Loucy (cell line): ENCODE data around the gene OR2T4.

Experiments
- H2AFZ ChIP-seq: fragments of 200-600 bp; sonication (generic); 2 replicates; pipeline ENCODE4 v1.6.0; 2016; ENCODE audit warnings: antibody characterized with exemption, mild to moderate bottlenecking, low read length, moderate library complexity
- H3F3A ChIP-seq: fragments of 200-600 bp; 2 replicates; pipeline ENCODE4 v1.6.0; 2016; ENCODE audit warnings: antibody characterized with exemption, low read depth, mild to moderate bottlenecking
- H3K27me3 ChIP-seq: fragments of 200-600 bp; sonication (generic); 2 replicates; pipeline ENCODE4 v1.6.1; 2014; ENCODE audit warnings: low read length, mild to moderate bottlenecking; ENCODE audit not compliant: insufficient read depth, poor library complexity, severe bottlenecking
- H3K36me3 ChIP-seq: fragments of 200-600 bp; sonication (generic); 2 replicates; pipeline ENCODE4 v1.6.1; 2016; ENCODE audit warnings: low read length; ENCODE audit not compliant: insufficient read depth
- H3K4me1 ChIP-seq: fragments of 200-600 bp; sonication (generic); 2 replicates; pipeline ENCODE4 v1.5.1; 2014; ENCODE audit warnings: low read length, mild to moderate bottlenecking; ENCODE audit not compliant: insufficient read depth, poor library complexity, severe bottlenecking
- H3K4me2 ChIP-seq: fragments of 200-600 bp; sonication (generic); 2 replicates; pipeline ENCODE4 v1.6.0; 2014; ENCODE audit warnings: antibody characterized with exemption, low read length, low read depth, mild to moderate bottlenecking; ENCODE audit not compliant: poor library complexity, severe bottlenecking
- H3K4me3 ChIP-seq: fragments of 200-600 bp; sonication (generic); 2 replicates; pipeline ENCODE4 v1.5.1; 2014; ENCODE audit warnings: low read length, mild to moderate bottlenecking, mixed read lengths; ENCODE audit not compliant: poor library complexity, severe bottlenecking
- H3K79me2 ChIP-seq: fragments of 200-600 bp; sonication (generic); 2 replicates; pipeline ENCODE4 v1.6.1; 2014; ENCODE audit warnings: low read length; ENCODE audit not compliant: insufficient read depth
- H3K9ac ChIP-seq: fragments of 200-600 bp; sonication (generic); 2 replicates; pipeline ENCODE4 v1.6.0; 2014; ENCODE audit warnings: mild to moderate bottlenecking, low read depth, low read length, moderate library complexity; ENCODE audit not compliant: poor library complexity, severe bottlenecking
- H3K9me2 ChIP-seq: fragments of 200-600 bp; sonication (generic); replicated peaks from 2 replicates; pipeline ENCODE4 v1.6.1; 2016; ENCODE audit warnings: low read depth, low read length, mixed read lengths
- H3K9me3 ChIP-seq: fragments of 200-600 bp; sonication (generic); 2 replicates; pipeline ENCODE4 v1.6.1; 2014; ENCODE audit warnings: mild to moderate bottlenecking, antibody characterized with exemption, low read length, low read depth; ENCODE audit not compliant: insufficient read depth
- H4K20me1 ChIP-seq: fragments of 200-600 bp; sonication (generic); 2 replicates; pipeline ENCODE4 v1.6.0; 2014; ENCODE audit warnings: antibody characterized with exemption, low read length, mild to moderate bottlenecking; ENCODE audit not compliant: insufficient read depth, poor library complexity, severe bottlenecking
- EZH2phosphoT487 ChIP-seq: fragments of 200-600 bp; IDR thresholded peaks from 2 replicates; pipeline ENCODE4 v1.6.1; 2018; ENCODE audit warnings: antibody characterized with exemption, mild to moderate bottlenecking, moderate library complexity, borderline replicate concordance
- TF ChIP-seq, protein P1 (sequence below): fragments of 200-600 bp; sonication (generic); conservative IDR thresholded peaks from 2 replicates; pipeline ENCODE4 v1.5.1; 2014; ENCODE audit warnings: mild to moderate bottlenecking, antibody characterized with exemption, low read length

The OR2T4 gene

DNA sequence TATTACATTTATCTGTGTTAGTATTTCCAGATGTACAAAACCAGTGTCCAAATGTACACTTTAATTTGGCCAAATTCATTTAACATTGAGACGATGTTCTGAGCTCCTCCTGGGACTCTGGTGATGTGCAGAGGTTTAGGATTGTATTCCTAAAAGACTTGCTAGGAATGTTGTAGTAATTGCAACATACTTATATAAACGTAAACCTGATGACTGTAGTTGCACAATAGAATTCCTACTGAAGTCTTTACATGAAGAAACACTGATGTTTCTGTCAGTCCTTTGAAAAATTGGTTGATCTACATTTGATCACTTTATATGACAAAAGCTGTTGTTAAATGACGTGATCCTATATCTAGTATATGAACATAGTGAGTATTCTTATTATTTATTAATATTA, 18.0 kb upstream of the OR2T4 start:
- Histone ChIP-seq H2AFZ (no peak overlapping the region), H3K9me2 (no peaks in the 10 kb centered on the region), H3K4me3 (no peak overlapping the region), H3K79me2 (no peaks in the 10 kb centered on the region), H3K27me3 (no peaks in the 10 kb centered on the region), H3K9me3 (no peaks in the 10 kb centered on the region), H4K20me1 (no peaks in the 10 kb centered on the region), H3K36me3 (no peaks in the 10 kb centered on the region), H3K9ac (no peak overlapping the region), H3K4me1 (no peaks in the 10 kb centered on the region), H3K4me2 (no peak overlapping the region), H3F3A (no peaks in the 10 kb centered on the region)
- TF ChIP-seq EZH2phosphoT487 = no peak
- TF ChIP-seq, protein P1, sequence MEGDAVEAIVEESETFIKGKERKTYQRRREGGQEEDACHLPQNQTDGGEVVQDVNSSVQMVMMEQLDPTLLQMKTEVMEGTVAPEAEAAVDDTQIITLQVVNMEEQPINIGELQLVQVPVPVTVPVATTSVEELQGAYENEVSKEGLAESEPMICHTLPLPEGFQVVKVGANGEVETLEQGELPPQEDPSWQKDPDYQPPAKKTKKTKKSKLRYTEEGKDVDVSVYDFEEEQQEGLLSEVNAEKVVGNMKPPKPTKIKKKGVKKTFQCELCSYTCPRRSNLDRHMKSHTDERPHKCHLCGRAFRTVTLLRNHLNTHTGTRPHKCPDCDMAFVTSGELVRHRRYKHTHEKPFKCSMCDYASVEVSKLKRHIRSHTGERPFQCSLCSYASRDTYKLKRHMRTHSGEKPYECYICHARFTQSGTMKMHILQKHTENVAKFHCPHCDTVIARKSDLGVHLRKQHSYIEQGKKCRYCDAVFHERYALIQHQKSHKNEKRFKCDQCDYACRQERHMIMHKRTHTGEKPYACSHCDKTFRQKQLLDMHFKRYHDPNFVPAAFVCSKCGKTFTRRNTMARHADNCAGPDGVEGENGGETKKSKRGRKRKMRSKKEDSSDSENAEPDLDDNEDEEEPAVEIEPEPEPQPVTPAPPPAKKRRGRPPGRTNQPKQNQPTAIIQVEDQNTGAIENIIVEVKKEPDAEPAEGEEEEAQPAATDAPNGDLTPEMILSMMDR = no peak

- Histone ChIP-seq H3K9me2 (no peaks in the 10 kb centered on the region), H3K9ac (no peak within 1 kb of the TSS), H4K20me1 (no peaks in the 10 kb centered on the region), H3K4me3 (no peak within 1 kb of the TSS), H3K79me2 (no peaks in the 10 kb centered on the region), H3F3A (no peaks in the 10 kb centered on the region), H2AFZ (no peak within 1 kb of the TSS), H3K4me1 (no peaks in the 10 kb centered on the region), H3K4me2 (no peak within 1 kb of the TSS), H3K27me3 (no peaks in the 10 kb centered on the region), H3K9me3 (no peaks in the 10 kb centered on the region), H3K36me3 (no peaks in the 10 kb centered on the region)
- no peak for TF ChIP-seq EZH2phosphoT487
- TF ChIP-seq, protein P1 = no peak
Measured at GRCh38 chr1:248348475-248348874, 13.0 kb upstream of the OR2T4 start, which contains the start of gene OR14C36. TSS of gene OR14C36 (plus strand) at chr1:248348775. CDS start at chr1:248348775, 0 bp downstream.

GRCh38 chr1:248359415-248359814, 2.0 kb upstream of the OR2T4 start:
- Histone ChIP-seq H3K36me3 (no peaks in the 10 kb centered on the region), H3K79me2 (no peaks in the 10 kb centered on the region), H3K4me2 (no peak overlapping the region), H3K4me3 (no peak overlapping the region), H3F3A (no peaks in the 10 kb centered on the region), H4K20me1 (no peaks in the 10 kb centered on the region), H2AFZ (no peak overlapping the region), H3K9me2 (no peaks in the 10 kb centered on the region), H3K27me3 (no peaks in the 10 kb centered on the region), H3K9ac (no peak overlapping the region), H3K9me3 (0 out of 2 replicates have a peak, but pooled peaks cover under 1% of the 10 kb centered on the region), H3K4me1 (no peaks in the 10 kb centered on the region)
- no peak for TF ChIP-seq EZH2phosphoT487

DNA sequence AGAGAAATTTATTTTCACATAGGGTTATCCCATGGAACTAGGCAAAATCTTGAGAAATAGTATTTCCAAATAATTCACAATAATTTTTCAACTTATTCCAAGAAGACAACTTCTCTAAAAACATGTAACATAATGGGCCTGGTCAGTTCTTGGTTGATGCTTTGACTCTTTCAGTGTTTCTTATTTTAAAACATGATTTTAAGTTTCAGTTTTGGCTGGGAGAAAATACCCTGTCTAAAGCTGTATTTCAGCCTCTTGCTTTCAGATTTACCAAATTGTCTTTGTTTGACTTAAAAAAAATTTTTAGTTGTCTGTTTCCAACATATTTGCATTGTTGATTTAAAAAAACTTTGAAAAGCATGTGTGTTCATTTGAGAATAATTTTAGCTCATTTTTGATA, 5.1 kb downstream of the OR2T4 start:
- Histone ChIP-seq H3K4me2 (no peak overlapping the region), H3K9me3 (0 out of 2 replicates have a peak, but pooled peaks cover 6% of the 10 kb centered on the region), H3K79me2 (no peaks in the 10 kb centered on the region)

More for the DNA sequence above, 5.1 kb downstream of the OR2T4 start:
- Histone ChIP-seq H3K4me1 (no peaks in the 10 kb centered on the region), H3K9me2 (no peaks in the 10 kb centered on the region), H3K4me3 (no peak overlapping the region), H4K20me1 (no peaks in the 10 kb centered on the region), H3K36me3 (no peaks in the 10 kb centered on the region), H2AFZ (no peak overlapping the region), H3F3A (no peaks in the 10 kb centered on the region), H3K27me3 (no peaks in the 10 kb centered on the region), H3K9ac (no peak overlapping the region)
- TF ChIP-seq, protein P1 = no peak
- no peak for TF ChIP-seq EZH2phosphoT487
